ENCODE data around the gene KCNJ2.

The KCNJ2 gene

GRCh38 chr17:70225276-70225675, 55.9 kb downstream of the KCNJ2 start:
- H3K27me3 ChIP-seq, result no peaks in the 10 kb centered on the region
- peak overlapping the region; percentile 15 to 74 (median 52); a peak in 21 of 22 replicates for H3K4me2 ChIP-seq
- H4K20me1 ChIP-seq, result no peaks in the 10 kb centered on the region
- TF ChIP-seq Cebpa-rat (IDR thresholded peaks at IDR 0.05), result no peak
- no peaks in the 10 kb centered on the region for H3K36me3 ChIP-seq
- peak overlapping the region in 3 of 11 experiments; percentile 14 to 57 (median 36); a peak in 4 of 22 replicates for H3K27ac ChIP-seq
- peak overlapping the region in 1 of 10 experiments; percentile 12; a peak in 1 of 20 replicates for H3K4me3 ChIP-seq
- peaks cover 0 to 31% (median 11%) of the 10 kb centered on the region in 11 experiments; a peak in 16 of 22 replicates for H3K9me3 ChIP-seq (replicated peaks in 1 of 11)
- peaks cover 6 to 42% (median 25%) of the 10 kb centered on the region in 10 experiments; a peak in 18 of 20 replicates for H3K4me1 ChIP-seq
- H3K9ac ChIP-seq, result peak overlapping the region in 1 of 11 experiments; percentile 20; a peak in 2 of 22 replicates

Data from BLaER1 treated with 17β-estradiol and CSF1 and Interleukin-3, amounts not matched to agents 10 nM and 100 nM (cell line).